IMR-90 (cell line): ENCODE results near the gene PODXL2.
A peak's percentile ranks its signal among the peaks of the same experiment; 100 is the strongest.

Source experiments
- BHLHE40 ChIP-seq: fragments of 150-350 bp; IDR thresholded peaks from 2 replicates; pipeline ENCODE4 v1.6.1; 2016; ENCODE audit warnings: mild to moderate bottlenecking, low read depth, low read length
- CEBPB ChIP-seq: IDR thresholded peaks from 2 replicates; pipeline ENCODE4 v1.6.1; 2012; ENCODE audit warnings: low read depth, low read length, improper control_type of control experiment
- CHD1 ChIP-seq: IDR thresholded peaks from 2 replicates; pipeline ENCODE4 v1.6.1; 2012; ENCODE audit warnings: low read depth, low read length, improper control_type of control experiment
- CTCF ChIP-seq: conservative IDR thresholded peaks from 2 replicates; pipeline ENCODE4 v1.5.1; 2012; ENCODE audit warnings: mild to moderate bottlenecking, low read depth, low read length, improper control_type of control experiment
- FOS ChIP-seq: fragments of 150-350 bp; IDR thresholded peaks from 2 replicates; pipeline ENCODE4 v1.6.1; 2016; ENCODE audit warnings: low read depth, low read length
- MAZ ChIP-seq: IDR thresholded peaks from 2 replicates; pipeline ENCODE4 v1.6.1; 2012; ENCODE audit warnings: low read depth, mild to moderate bottlenecking, low read length, improper control_type of control experiment, moderate library complexity, borderline replicate concordance
- MXI1 ChIP-seq: IDR thresholded peaks from 2 replicates; pipeline ENCODE4 v1.6.1; 2012; ENCODE audit warnings: low read depth, mild to moderate bottlenecking, low read length, moderate library complexity, borderline replicate concordance
- POLR2A ChIP-seq: IDR thresholded peaks from 2 replicates; pipeline ENCODE4 v1.6.1; 2012; ENCODE audit warnings: mild to moderate bottlenecking, low read depth, low read length
- RAD21 ChIP-seq: IDR thresholded peaks from 2 replicates; pipeline ENCODE4 v1.6.1; 2012; ENCODE audit warnings: low read length, improper control_type of control experiment
- RCOR1 ChIP-seq: IDR thresholded peaks from 2 replicates; pipeline ENCODE4 v1.6.1; 2012; ENCODE audit warnings: mild to moderate bottlenecking, low read length, improper control_type of control experiment; ENCODE audit not compliant: insufficient replicate concordance
- RFX5 ChIP-seq: IDR thresholded peaks from 2 replicates; pipeline ENCODE4 v1.8.0; 2012; ENCODE audit warnings: low read depth, mild to moderate bottlenecking, low read length, moderate library complexity
- SMC3 ChIP-seq: fragments of 150-350 bp; IDR thresholded peaks from 2 replicates; pipeline ENCODE4 v1.6.1; 2016; ENCODE audit warnings: low read depth, mild to moderate bottlenecking, antibody characterized with exemption, low read length, moderate library complexity
- USF2 ChIP-seq: fragments of 150-350 bp; IDR thresholded peaks from 2 replicates; pipeline ENCODE4 v1.6.1; 2017; ENCODE audit warnings: mild to moderate bottlenecking, antibody characterized with exemption, low read length, low read depth

DNA sequence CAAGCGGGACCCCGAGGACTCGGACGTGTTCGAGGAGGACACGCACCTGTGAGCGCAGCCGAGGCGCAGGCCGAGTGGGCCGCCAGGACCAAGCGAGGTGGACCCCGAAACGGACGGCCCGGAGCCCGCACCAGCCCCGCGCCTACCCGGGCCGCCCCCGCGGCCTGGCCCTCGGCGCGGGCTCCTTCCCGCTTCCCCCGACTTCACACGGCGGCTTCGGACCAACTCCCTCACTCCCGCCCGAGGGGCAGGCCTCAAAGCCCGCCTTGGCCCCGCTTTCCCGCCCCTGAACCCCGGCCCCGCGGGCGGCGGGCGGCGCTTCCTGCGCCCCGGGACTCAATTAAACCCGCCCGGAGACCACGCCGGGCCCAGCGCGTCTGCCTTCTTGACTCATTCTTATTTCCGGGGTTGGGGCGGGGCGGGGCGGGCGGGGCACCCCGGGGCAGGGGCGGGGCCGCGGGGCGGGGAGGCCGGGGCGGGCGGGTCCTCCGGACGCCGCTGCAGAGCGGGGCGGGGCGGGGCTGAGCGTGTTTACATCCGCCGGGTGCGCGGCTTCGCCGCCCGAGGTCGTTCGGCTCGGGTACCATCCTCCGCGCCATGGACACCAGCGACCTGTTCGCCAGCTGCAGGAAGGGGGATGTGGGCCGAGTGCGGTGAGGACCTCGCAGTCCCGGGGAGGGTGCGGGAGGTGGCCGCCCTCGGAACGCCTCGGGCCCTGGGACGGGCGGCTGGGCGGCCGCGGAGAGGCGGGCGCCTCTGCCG is 43.6 kb downstream of the PODXL2 start, which contains the start of gene ABTB1:
- peak; percentile 95 for TF ChIP-seq POLR2A
- no peak for TF ChIP-seq CTCF
- no peak for TF ChIP-seq SMC3
- TF ChIP-seq RCOR1 = no peak
- TF ChIP-seq FOS = no peak
- no peak; the same call in 1 of the 2 replicates for TF ChIP-seq MXI1
- TF ChIP-seq CHD1 = no peak
- TF ChIP-seq RFX5 = no peak
- no peak for TF ChIP-seq RAD21
- no peak for TF ChIP-seq USF2
- TF ChIP-seq MAZ = peak; percentile 71; the same call in 1 of the 2 replicates
- no peak for TF ChIP-seq CEBPB
- TF ChIP-seq BHLHE40 = no peak
